Measurements from ENCODE around the gene IGFBP4.

Gene IGFBP4

DNA sequence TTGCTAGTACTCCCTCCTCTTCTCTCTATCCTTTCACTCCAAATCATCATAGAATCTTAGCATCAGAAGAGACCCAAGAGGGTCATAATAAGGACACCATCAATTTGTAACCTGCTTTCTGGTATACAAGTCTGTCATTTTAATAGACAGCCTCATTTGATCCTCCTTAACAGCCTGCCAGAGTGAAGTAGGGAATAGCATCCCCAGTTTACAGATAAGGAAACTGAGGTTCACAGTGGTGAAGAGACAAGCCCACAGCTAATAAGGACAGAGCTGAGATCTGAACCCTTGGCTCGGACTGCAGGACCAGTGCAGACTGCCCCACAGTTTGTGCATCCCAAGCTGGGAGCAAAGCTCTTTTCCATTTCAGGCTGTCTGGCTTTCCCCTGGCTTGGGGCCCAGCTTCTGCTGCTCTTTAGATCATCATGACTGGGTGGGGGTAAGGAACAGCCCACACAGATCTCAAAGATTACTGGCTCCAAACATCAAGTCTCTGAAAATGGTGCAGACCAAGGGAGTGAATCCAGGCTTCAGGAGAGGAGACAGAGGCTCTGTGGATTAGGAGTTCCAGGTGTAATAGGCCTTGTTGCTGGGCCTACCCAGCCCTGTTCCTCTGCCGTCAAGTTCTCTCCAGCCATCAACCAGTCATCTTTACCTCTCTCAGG lies 10.3 kb upstream of the IGFBP4 start:
- no peak for DNase-seq

GRCh38 chr17:40433551-40434415 lies 9.5 kb upstream of the IGFBP4 start:
- DNase-seq, result no peak

DNA sequence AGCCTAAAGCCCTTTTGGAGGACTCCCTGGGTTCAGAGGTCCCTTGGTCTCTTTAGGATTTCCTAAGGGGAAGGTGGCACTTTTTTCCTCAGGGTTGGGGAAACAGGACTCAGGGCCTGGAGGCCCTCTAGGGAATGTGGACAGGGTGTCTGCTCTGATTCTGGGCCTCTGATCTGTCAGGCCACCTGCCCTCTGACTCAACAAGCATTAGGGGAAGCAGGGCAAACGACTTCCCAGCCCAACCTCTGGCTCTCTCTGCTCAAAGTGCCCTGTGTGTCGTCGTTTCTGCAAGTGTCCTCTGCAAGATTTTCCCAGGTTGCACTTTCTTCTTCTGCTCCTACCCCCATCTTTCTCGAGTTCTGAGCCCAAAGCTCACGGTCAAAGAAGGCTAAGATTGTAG lies 6.6 kb upstream of the IGFBP4 start:
- no peak for DNase-seq

GRCh38 chr17:40437095-40437732 lies 6.0 kb upstream of the IGFBP4 start:
- no peak for DNase-seq

DNA sequence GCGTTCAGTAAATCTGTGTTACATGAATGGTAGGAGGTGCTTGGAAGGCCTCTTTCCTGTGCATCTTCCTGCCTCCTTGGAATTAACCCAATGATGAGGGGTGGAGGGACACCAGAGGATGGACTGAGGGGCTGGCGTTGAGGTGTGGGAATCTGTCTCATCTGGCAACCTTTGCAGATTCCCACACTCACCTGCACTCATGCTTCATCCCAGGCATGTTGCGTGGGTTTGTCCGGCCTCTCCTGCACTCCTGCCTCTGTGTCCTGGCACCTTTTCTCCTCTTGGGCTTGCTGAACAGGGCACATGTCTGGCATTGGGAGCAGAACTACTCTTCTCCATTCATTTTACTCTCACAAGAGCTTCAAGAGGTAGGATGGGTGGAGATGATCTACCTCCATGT lies 3.1 kb upstream of the IGFBP4 start:
- DNase-seq, result no peak

DNA sequence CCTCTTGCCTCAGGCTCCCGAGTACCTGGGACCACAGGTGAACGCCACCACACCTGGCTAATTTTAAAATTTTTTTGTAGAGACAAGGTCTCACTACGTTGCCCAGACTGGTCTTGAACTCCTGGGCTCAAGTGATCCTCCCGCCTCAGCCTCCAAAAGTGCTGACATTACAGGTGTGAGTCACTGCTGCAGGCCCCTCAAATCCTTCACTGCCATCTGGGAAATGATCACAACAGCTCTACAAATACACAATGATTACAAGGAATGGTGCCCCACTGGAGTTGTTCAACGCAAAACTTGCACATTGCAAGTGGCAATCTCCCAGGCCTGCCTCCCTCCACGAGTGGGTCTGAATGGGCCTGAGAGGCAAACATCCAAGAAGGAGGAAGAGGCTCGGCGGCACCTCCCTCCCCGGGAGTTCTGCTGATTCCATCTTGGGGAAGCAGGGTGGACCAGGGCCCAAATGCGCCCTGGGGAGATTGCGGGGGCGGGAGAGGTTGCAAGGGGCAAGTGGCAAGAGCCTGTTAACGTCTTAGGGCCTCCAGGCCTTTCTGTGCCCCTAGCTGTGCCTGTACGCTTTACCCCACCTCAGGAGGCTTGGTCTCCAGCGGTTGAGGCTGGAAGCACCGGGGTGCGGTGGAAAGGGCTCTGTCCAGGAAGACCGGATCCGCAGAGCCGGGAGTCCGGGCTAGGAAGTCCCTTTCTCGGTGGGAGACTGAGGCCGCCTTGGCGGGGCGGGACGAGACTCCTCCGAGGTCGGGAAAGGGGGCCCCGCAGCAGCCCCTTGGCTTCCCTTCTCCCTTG lies 656 bp upstream of the IGFBP4 start:
- no peak for DNase-seq

DNA sequence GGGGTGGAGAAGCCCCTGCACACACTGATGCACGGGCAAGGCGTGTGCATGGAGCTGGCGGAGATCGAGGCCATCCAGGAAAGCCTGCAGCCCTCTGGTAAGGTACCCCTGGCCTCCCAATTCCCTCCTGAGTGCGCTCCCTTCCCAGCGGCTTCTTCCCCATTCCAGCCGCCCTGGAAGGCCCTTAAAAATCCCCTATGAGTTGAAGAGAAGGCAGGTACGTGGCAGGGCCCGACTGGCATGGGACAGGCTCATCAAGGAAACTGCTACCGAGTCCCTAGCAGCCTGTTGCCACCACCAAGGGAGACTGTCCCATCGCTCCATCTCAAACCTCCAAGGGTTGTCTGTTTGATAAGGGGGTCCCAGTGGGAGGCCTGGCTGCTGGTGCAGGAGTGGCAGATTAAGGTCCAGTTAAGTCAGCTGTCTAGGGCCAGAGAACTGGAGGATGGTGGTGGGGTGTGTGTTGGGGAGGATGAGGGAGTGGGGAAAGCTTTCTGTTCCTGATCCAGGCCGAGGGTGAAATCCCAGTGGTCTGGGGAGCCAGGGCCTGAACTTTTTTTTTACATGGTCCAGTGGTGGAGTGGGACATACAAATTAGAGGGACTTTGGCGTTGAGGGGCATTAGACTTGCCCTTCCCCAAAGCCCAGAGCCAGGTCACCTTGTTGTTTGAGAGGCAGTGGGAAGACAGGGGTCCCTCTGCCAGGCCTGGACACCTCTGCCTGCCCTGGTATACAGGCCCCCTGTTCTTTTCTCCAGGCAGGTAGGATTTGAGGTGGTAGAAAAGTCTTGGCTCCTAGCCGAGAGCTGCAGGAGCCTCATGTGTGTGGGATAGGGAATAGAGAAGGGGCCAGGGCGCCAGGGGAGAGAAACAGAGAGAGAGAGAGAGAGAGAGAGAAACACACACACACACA lies 994 bp downstream of the IGFBP4 start:
- DNase-seq, result no peak

DNA sequence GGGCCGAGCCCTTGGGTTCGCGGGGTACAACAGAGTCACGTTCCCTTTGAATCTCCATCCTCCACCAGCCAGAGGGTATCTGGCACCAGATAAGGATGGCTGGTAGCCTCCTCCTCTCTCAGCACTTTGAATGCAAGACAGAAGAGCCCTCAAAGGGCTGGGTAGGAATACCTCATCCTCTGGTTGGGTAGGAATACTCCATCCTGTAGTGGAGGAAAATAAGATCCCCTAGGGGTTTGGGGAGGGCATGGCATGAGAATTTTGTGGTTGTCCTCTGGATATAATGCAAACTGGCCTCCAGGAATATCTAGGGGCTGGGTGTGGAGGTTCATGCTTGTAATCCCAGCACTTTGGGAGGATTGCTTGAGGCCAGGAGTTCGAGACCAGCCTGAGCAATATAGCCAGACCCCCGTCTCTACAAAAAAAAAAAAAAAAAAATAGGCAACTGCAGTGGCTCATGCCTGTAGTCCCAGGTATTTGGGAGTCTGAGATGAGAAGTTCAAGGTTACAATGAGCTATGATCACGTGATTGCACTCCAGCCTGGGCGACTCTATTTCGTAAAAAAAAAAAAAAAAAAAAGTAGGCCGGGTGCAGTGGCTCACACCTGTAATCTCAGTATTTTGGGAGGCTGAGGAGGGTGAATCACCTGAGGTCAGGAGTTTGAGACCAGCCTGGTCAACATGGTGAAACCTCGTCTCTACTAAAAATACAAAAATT lies 2.7 kb downstream of the IGFBP4 start:
- DNase-seq, result no peak

GRCh38 chr17:40447148-40447644 lies 3.9 kb downstream of the IGFBP4 start:
- no peak for DNase-seq

GRCh38 chr17:40447806-40448205 lies 4.6 kb downstream of the IGFBP4 start:
- DNase-seq, result no peak

GRCh38 chr17:40448213-40448638 lies 5.0 kb downstream of the IGFBP4 start:
- DNase-seq, result no peak

- no peak for DNase-seq
These were observed 5.5 kb downstream of the IGFBP4 start for GRCh38 chr17:40448639-40449261.

GRCh38 chr17:40450175-40450574 lies 6.9 kb downstream of the IGFBP4 start:
- DNase-seq, result no peak

DNA sequence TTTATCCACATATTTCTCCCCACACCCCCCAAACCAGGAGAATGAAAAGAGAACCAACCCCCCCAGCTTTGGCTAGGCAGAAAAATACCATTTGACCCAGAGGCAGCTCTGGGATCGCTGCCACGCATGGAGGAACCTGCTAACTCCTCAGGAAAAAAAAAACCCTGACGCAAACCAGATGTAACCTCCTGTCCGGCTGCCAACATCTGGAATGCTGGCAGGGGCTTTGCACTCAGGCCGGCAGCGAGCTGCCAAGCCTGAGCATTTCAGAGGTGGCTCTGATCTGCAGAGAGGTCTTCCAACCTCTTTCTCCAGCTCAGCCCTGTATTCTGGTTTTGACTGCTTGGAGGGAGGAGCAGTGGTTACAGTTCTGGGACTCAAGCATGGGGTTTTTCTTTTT lies 8.2 kb downstream of the IGFBP4 start:
- no peak for DNase-seq

GRCh38 chr17:40452216-40452787 lies 9.1 kb downstream of the IGFBP4 start:
- no peak for DNase-seq

- no peak for DNase-seq
These were observed 9.7 kb downstream of the IGFBP4 start for GRCh38 chr17:40452921-40453378.

GRCh38 chr17:40453881-40454612 lies 10.8 kb downstream of the IGFBP4 start:
- DNase-seq, result no peak

DNA sequence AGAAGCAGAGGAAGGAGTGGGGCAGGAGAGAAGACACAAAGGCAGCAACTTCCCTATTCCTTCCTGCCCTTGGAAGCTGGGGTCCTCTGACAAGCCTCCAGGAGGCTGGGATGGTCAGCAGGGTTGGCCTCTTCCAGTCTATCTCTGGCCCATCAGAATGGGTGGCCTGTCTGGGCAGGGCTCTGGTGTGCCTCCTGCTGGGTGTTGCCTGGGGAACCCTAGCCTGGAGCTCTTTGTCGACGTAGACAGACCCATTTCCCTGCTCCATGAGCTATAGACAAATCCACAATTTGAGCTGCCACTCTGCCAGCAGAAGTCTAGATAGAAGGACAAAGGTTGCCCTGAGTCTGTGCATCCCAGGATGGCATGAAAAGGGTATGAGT lies 11.4 kb downstream of the IGFBP4 start:
- DNase-seq, result no peak

GRCh38 chr17:40456396-40456951 lies 13.2 kb downstream of the IGFBP4 start:
- DNase-seq, result no peak

Data from NCI-H187 (cell line).